ENCODE data around the gene WIF1. TPM values are rescaled to one million over a fixed set of nuclear protein-coding genes. Genes with fewer than 3 reads are reported as not detected.

The WIF1 gene
- total and polyA plus RNA-seq, 2 of the 8 experiments (the other 6 are each of a cell fraction or from before 2014, with no cell fraction given) = 1.8 to 9.1 TPM

- Histone ChIP-seq H2BK5ac (ENCODE audit: low read depth, low read length) (no peak overlapping the region), H3K4me3 (ENCODE audit: extremely low read depth in 1 of 4, insufficient read depth in 2 of 4, low read depth in 3 of 4, low read length in 4 of 4) (no peak overlapping the region), H3K9me3 (ENCODE audit: insufficient read depth in 2 of 2, low read depth in 1 of 2, low read length in 1 of 2) (no peaks in the 10 kb centered on the region), H2AK5ac (ENCODE audit: low read depth, low read length) (no peak overlapping the region), H3K4me1 (replicated peaks in 1 of 4; ENCODE audit: control insufficient read depth in 3 of 4, insufficient read depth in 4 of 4, low read length in 3 of 4) (peaks cover 0 to 3% (median 0%) of the 10 kb centered on the region in 4 experiments; a peak in 1 of 7 replicates), H2AFZ (ENCODE audit: low read length) (no peak overlapping the region), H3K23me2 (ENCODE audit: low read depth, low read length) (no peaks in the 10 kb centered on the region; the same call in 1 of the 2 replicates), H2BK15ac (ENCODE audit: low read length) (no peak overlapping the region), H4K8ac (ENCODE audit: extremely low read depth, insufficient read depth, low read length) (no peak overlapping the region), H3K79me1 (ENCODE audit: low read depth, low read length) (no peaks in the 10 kb centered on the region), H3K14ac (ENCODE audit: insufficient read length) (no peak overlapping the region), H3K18ac (ENCODE audit: extremely low read depth, low read length) (no peak overlapping the region), H3K56ac (replicated peaks; ENCODE audit: insufficient read length, low read depth, low read length) (no peak overlapping the region), H2BK120ac (replicated peaks; ENCODE audit: low read depth, low read length) (no peak overlapping the region), H4K20me1 (replicated peaks in 1 of 2; ENCODE audit: control insufficient read depth in 1 of 2, insufficient read depth in 2 of 2, low read length in 2 of 2) (no peaks in the 10 kb centered on the region), H4K91ac (replicated peaks; ENCODE audit: insufficient read length, low read length) (no peak overlapping the region), H3K4ac (replicated peaks; ENCODE audit: insufficient read length, low read depth, low read length) (no peak overlapping the region), H3K9ac (replicated peaks in 1 of 4; ENCODE audit: extremely low read depth in 1 of 4, low read depth in 3 of 4, low read length in 3 of 4) (no peak overlapping the region), H3K27me3 (replicated peaks in 1 of 4; ENCODE audit: control insufficient read depth in 3 of 4, extremely low read depth in 1 of 4, insufficient read depth in 3 of 4, low read length in 3 of 4) (no peaks in the 10 kb centered on the region), H3K4me2 (ENCODE audit: insufficient read depth in 1 of 2, low read depth in 2 of 2, low read length in 2 of 2) (no peak overlapping the region), H4K5ac (ENCODE audit: insufficient read length, low read depth, low read length) (no peak overlapping the region), H3K27ac (ENCODE audit: low read depth, low read length) (no peak overlapping the region), H3K23ac (ENCODE audit: insufficient read length) (no peak overlapping the region), H3K79me2 (ENCODE audit: control insufficient read depth in 1 of 2, insufficient read depth in 2 of 2, low read length in 2 of 2) (no peaks in the 10 kb centered on the region), H3K36me3 (ENCODE audit: control insufficient read depth in 2 of 4, insufficient read depth in 4 of 4, low read length in 3 of 4) (no peaks in the 10 kb centered on the region), H2BK12ac (ENCODE audit: low read depth, low read length) (no peak overlapping the region), H2BK20ac (ENCODE audit: low read length) (no peak overlapping the region)
- FAIRE-seq (no peak), DNase-seq (ENCODE audit: low read depth in 1 of 2, low spot score in 2 of 2) (no peak)
- CTCF ChIA-PET (ENCODE audit: partially characterized antibody) = no interaction called here
- POLR2A ChIA-PET (ENCODE audit: partially characterized antibody) = no interaction called here
- 92% methylated on average over 2 of the region's 2 CpGs; no CpG with 5 or more reads in 1 of the 2 experiments for whole genome bisulfite sequencing, 2 experiments (ENCODE audit: extremely low coverage in 1 of 2, insufficient coverage in 1 of 2, insufficient read length in 1 of 2, insufficient replicate concordance in 2 of 2, low coverage in 1 of 2, low lambda C conversion rate in 2 of 2, missing lambda C conversion rate in 1 of 2)
- TF ChIP-seq CHD2 (IDR thresholded peaks at IDR 0.05; ENCODE audit: low read length) = no peak
- no peak for TF ChIP-seq YY1 (IDR thresholded peaks at IDR 0.05; ENCODE audit: low read depth, low read length)
- TF ChIP-seq SUZ12 (IDR thresholded peaks at IDR 0.05; ENCODE audit: low read length) = no peak
- no peak for TF ChIP-seq CBX8 (IDR thresholded peaks at IDR 0.05; ENCODE audit: borderline replicate concordance, low read depth, low read length)
Observed at GRCh38 chr12:65069336-65069735, 51.8 kb downstream of the WIF1 start.

Data from H1 (cell line).